Bronchial epithelial cell (primary cell): ENCODE measurements around the gene DERL2. TPM values are rescaled to one million over a fixed set of nuclear protein-coding genes. Genes with fewer than 3 reads are reported as not detected.

ENCODE experiments used
- DNase-seq: peaks from one replicate; pipeline ENCODE4 v3.0.0-alpha.2; 2010; ENCODE audit warnings: low read depth
- FAIRE-seq: peaks from 2 replicates; lab custom pipeline; 2011; peaks lifted over from hg19 to GRCh38; lab: Jason Lieb, UNC
- H3K27me3 ChIP-seq: 2 replicates; pipeline ENCODE4 v1.5.1; 2011; ENCODE audit warnings: low read length; ENCODE audit not compliant: control insufficient read depth, insufficient read depth
- H3K36me3 ChIP-seq: 2 replicates; pipeline ENCODE4 v1.5.1; 2011; ENCODE audit warnings: low read length; ENCODE audit not compliant: control insufficient read depth, insufficient read depth
- H3K4me3 ChIP-seq: 2 replicates; pipeline ENCODE4 v1.5.1; 2011; ENCODE audit warnings: mild to moderate bottlenecking, low read depth, low read length, control low read depth
- CTCF ChIP-seq: IDR thresholded peaks from 2 replicates; pipeline ENCODE4 v1.5.1; 2011; ENCODE audit warnings: mild to moderate bottlenecking, moderate library complexity, low read length, control low read depth, inconsistent platforms; ENCODE audit not compliant: insufficient read depth, severe bottlenecking
- total RNA-seq: library from RNA; depleted of rRNA; stranded (reverse); fragments of >200 nt; gene quantifications from 2 replicates; pipeline ENCODE4 v1.2.1, GENCODE V29; 2014

The DERL2 gene
- total RNA-seq, 1 donor from 2014 or later = 35.0 TPM

GRCh38 chr17:5429191-5429887 lies 56.6 kb downstream of the DERL2 start:
- Histone ChIP-seq H3K4me3 (no peak overlapping the region), H3K27me3 (no peaks in the 10 kb centered on the region), H3K36me3 (peaks cover 27% of the 10 kb centered on the region)
- no peak for TF ChIP-seq CTCF
- FAIRE-seq (no peak), DNase-seq (no peak)

GRCh38 chr17:5425826-5426225 lies 60.2 kb downstream of the DERL2 start:
- no peak overlapping the region for H3K4me3 ChIP-seq
- H3K27me3 ChIP-seq = no peaks in the 10 kb centered on the region
- FAIRE-seq (peak; percentile 18), DNase-seq (no peak)
- H3K36me3 ChIP-seq = peaks cover 16% of the 10 kb centered on the region
- TF ChIP-seq CTCF = no peak

- H3K27me3 ChIP-seq = no peaks in the 10 kb centered on the region
- peaks cover 16% of the 10 kb centered on the region for H3K36me3 ChIP-seq
- FAIRE-seq (no peak), DNase-seq (no peak)
- no peak overlapping the region for H3K4me3 ChIP-seq
- no peak for TF ChIP-seq CTCF
These were observed 61.1 kb downstream of the DERL2 start for GRCh38 chr17:5424909-5425308.

- Histone ChIP-seq H3K36me3 (peaks cover 10% of the 10 kb centered on the region), H3K4me3 (no peak overlapping the region), H3K27me3 (no peaks in the 10 kb centered on the region)
- DNase-seq = peak; percentile 92
- peak; percentile 85 for FAIRE-seq
- peak; percentile 44 for TF ChIP-seq CTCF
These were observed 63.5 kb downstream of the DERL2 start for GRCh38 chr17:5422505-5422904.

Other genes with a start within 250 kb of the DERL2 start
- gene RABEP1, start 203.9 kb downstream of the DERL2 start, total RNA-seq = 38.5 and 41.1 TPM in 2 replicates
- 82.1 and 93.2 TPM in 2 replicates for gene NUP88, start 66.5 kb downstream of the DERL2 start, total RNA-seq
- 36.6 and 50.5 TPM in 2 replicates for gene RPAIN, start 66.0 kb downstream of the DERL2 start, total RNA-seq
- 394 and 541 TPM in 2 replicates for gene C1QBP, start 47.0 kb downstream of the DERL2 start, total RNA-seq
- 9.1 and 11.1 TPM in 2 replicates for gene DHX33, start 17.2 kb downstream of the DERL2 start, total RNA-seq
- gene MIS12, start 388 bp upstream of the DERL2 start, total RNA-seq = 33.4 and 40.3 TPM in 2 replicates
- 12.9 and 17.0 TPM in 2 replicates for gene NLRP1, start 98.3 kb upstream of the DERL2 start, total RNA-seq